ENCODE measurements around the gene GPC5.

DNA sequence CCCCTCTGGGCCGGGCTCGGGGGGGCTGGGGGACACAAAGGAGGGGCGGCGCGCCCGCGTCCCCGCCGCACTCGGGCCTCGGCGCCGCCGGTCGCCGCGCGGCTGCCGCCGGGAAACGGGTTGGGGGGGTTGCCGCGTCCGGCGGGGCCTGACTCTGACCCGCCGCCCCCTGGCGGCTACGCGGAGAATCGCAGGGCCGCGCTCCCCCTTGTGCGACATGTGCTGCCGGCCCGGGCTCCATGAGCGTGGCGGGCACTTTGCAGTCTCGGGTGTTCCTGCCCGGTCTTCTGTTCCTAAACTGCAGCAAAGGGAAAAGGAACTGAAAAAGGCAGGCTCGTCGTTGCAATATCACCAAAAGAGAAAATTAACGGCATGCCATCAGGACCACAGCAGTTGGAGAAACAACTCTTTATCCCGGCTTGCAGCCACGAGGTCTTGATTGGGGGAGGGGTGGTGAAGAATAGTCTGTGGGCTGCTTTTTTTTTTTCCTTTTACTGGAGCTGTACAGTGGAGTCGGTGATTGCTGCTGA is 49.5 kb upstream of the GPC5 start:
- peak; percentile 59 for TF ChIP-seq CTCF (IDR thresholded peaks at IDR 0.05; ENCODE audit: insufficient read depth, low read length, poor library complexity, severe bottlenecking)
- TF ChIP-seq EZH2phosphoT487 (conservative IDR thresholded peaks at IDR 0.05; ENCODE audit: low read length): no peak

Data from SU-DHL-6 (cell line).